Transverse colon (tissue), 3 donors: ENCODE measurements around the gene MSANTD2.

Experiments used
- CTCF ChIP-seq, 5 experiments: fragments of 200-600 bp in 3 of 5; fragments of 450-650 bp in 2 of 5; sonication (generic) in 3 of 5; IDR thresholded peaks; 1 replicate in 2 of 5; 2 replicates in 3 of 5; pipeline ENCODE4 v1.5.1; 2016 to 2017; ENCODE audit warnings: antibody characterized with exemption in 5 of 5, inconsistent platforms in 3 of 5, mild to moderate bottlenecking in 2 of 5, moderate library complexity in 1 of 5
- EP300 ChIP-seq: sonication (generic); formaldehyde crosslinking; IDR thresholded peaks from one replicate; pipeline ENCODE4 v1.6.1; 2017; ENCODE audit warnings: antibody characterized with exemption, low read depth

- TF ChIP-seq EP300 (no peak), CTCF (IDR thresholded peaks at IDR 0.05) (no peak)
Observed at GRCh38 chr11:124844664-124845079, 44.5 kb upstream of the MSANTD2 start.
